Coronary artery (tissue), 2 donors: ENCODE data around the gene ITGB2.

Source experiments
- DNase-seq: peaks from one replicate; pipeline ENCODE4 v3.0.0-alpha.2; 2017; ENCODE audit warnings: low spot score
- H3K27ac ChIP-seq, 2 donors: fragments of 200-600 bp; sonication (generic); one replicate each; pipeline ENCODE4 v1.5.1; 2016 to 2019
- H3K4me3 ChIP-seq: fragments of 200-600 bp; sonication (generic); 2 replicates; pipeline ENCODE4 v1.5.1; 2016; ENCODE audit warnings: mild to moderate bottlenecking, moderate library complexity
- TF ChIP-seq, protein P1 (sequence below): fragments of 200-600 bp; sonication (generic); IDR thresholded peaks from one replicate; pipeline ENCODE4 v1.5.1; 2019; ENCODE audit warnings: antibody characterized with exemption

The ITGB2 gene

DNA sequence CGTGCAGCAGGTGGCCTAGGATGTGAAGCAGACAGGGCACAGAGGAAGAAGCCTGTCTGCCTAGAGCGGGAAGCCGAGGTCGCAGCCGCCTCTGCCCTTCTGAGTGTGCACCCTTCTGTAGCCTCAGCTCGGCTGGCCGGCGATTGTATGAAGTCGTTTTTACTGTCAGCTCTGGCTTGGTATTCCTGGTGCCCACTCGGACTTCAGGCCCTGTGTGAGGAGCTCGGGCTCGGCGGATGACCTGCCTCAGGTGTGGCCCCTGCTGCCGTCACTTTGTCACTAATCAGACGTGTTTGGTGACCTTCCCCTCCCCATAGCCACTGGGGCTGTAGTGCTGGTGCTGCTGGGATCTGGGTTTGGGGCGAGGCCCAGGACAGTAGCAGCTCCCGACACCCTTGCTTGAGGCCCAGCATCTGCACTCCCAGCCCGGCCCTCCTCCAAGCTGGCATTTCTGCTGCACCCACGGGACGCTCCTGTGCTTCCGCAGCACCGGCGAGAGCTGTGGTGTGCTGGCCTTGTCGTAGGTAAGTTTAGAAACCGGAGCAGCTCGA, 37.3 kb upstream of the ITGB2 start:
- Histone ChIP-seq H3K4me3 (peak overlapping the region; percentile 58), H3K27ac (peak overlapping the region; percentile 83 to 95)
- DNase-seq, result no peak
- TF ChIP-seq, protein P1, sequence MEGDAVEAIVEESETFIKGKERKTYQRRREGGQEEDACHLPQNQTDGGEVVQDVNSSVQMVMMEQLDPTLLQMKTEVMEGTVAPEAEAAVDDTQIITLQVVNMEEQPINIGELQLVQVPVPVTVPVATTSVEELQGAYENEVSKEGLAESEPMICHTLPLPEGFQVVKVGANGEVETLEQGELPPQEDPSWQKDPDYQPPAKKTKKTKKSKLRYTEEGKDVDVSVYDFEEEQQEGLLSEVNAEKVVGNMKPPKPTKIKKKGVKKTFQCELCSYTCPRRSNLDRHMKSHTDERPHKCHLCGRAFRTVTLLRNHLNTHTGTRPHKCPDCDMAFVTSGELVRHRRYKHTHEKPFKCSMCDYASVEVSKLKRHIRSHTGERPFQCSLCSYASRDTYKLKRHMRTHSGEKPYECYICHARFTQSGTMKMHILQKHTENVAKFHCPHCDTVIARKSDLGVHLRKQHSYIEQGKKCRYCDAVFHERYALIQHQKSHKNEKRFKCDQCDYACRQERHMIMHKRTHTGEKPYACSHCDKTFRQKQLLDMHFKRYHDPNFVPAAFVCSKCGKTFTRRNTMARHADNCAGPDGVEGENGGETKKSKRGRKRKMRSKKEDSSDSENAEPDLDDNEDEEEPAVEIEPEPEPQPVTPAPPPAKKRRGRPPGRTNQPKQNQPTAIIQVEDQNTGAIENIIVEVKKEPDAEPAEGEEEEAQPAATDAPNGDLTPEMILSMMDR, result no peak

- Histone ChIP-seq H3K4me3 (no peak overlapping the region), H3K27ac (peak overlapping the region; percentile 83 to 95)
- TF ChIP-seq, protein P1, result no peak
- DNase-seq, result no peak
Measured at GRCh38 chr21:44957047-44957831, 36.5 kb upstream of the ITGB2 start.

DNA sequence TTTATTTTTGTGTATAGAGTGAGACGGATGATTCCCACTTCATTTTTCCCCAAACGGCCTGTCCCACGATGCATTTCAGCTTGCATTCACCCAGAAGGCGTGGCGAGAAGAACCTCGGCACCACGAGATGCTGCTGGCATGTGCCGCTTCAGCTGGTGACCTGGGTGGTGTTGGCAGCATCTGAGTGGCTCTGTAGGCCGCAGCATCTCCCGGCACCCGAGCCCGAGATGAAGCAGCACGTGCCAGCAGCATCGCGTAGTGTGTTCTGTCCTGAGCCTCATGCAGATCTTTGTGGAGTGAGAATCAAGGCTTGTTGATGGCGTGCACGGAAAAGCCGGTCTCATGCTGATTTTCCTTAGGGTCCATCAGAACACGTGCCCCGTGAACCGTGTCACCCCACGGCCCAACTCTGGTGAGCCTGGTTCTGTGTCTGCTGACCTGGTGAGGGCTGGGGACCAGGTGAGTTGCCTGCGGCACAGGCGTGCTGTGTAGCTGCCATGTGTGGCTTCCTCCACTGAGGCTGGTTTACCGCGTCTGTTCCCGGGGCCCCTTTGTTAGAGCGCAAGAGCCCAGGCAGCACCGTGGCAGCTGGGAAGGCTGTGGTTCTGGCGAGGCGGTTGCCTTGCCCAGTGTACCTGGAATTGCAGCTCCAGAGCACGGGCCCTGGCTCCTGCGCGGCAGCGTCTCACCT, 35.8 kb upstream of the ITGB2 start:
- DNase-seq, result no peak
- TF ChIP-seq, protein P1, result no peak
- H3K27ac ChIP-seq, result peak overlapping the region; percentile 70 to 95
- H3K4me3 ChIP-seq, result no peak overlapping the region

DNA sequence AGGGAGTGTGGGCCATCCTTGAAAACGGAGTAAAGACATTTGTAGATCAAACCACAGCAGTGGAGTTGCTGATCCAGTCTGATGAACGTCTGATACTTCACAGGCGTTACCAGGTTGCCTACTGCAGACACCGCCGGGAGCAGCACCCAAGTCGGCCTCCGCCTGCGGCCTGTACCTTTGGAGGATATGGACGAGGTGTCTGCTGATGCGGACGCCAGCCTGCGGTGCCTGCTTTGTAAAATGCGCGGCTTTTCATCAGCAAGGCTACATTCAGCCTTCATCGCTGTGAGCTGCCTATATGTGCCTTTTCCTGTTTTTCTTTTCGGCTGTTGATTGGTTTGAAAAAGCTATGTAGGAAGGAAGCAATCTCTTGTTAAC, 35.1 kb upstream of the ITGB2 start:
- no peak for DNase-seq
- TF ChIP-seq, protein P1, result no peak
- Histone ChIP-seq H3K4me3 (no peak overlapping the region), H3K27ac (peak overlapping the region; percentile 70 to 92)

- H3K27ac ChIP-seq, result peak overlapping the region; percentile 92 to 97
- no peak overlapping the region for H3K4me3 ChIP-seq
- TF ChIP-seq, protein P1, result no peak
- no peak for DNase-seq
Measured at GRCh38 chr21:44955141-44955797, 34.6 kb upstream of the ITGB2 start.

DNA sequence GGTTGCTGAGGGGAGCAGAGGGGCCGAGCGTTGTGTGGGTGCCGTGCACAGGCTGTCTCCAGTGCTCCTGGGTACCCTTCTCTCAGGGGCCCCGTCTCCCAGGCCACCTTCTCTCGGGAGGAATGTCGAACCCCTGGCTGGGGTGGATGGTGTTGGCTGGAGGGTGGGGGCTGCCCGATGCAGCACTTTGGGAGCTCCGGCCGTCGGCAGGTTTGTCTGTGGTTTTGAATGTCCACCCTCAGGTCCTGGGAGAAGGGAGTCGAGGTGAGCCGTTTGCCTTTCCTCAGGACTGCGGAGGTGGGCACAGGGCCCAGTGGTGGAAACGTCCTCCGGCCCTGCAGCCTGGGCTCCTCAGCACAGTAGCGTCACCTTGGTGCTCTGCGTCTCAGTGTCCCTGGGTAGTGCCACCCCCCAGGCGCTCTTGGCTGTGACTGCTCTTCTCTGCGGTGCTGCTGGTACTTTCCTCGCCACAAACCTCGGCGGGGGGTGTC, 33.6 kb upstream of the ITGB2 start:
- H3K27ac ChIP-seq, result peak overlapping the region; percentile 92 to 97

More for the DNA sequence above, 33.6 kb upstream of the ITGB2 start:
- no peak overlapping the region for H3K4me3 ChIP-seq
- TF ChIP-seq, protein P1, result no peak
- no peak for DNase-seq
